ENCODE measurements around the gene GUCA2B. TPM values are rescaled to one million over a fixed set of nuclear protein-coding genes. Genes with fewer than 3 reads are reported as not detected.

The GUCA2B gene
- total and polyA plus RNA-seq, 5 experiments from 2014 or later, result not detected

DNA sequence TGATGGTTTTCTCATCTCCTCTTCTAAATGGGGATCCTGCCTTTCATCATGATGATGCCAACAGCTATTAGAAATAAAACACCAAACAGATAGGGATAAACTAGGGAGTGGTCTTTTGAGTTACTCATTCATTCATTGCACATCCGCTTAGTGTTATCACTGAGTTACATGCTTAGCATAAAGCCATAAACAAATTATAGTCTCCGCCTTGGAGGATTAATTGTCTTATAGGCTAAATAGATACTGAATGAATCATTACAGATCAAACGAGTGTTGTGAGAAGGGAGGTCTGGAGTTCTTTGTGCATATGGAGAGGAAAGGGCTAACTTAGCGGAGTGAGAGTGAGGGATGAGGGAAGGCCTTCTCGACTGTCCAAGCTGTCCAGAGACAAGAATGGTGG is 19.8 kb upstream of the GUCA2B start:
- no peak for ATAC-seq
- no peaks in the 10 kb centered on the region for H3K9me3 Mint-ChIP-seq

DNA sequence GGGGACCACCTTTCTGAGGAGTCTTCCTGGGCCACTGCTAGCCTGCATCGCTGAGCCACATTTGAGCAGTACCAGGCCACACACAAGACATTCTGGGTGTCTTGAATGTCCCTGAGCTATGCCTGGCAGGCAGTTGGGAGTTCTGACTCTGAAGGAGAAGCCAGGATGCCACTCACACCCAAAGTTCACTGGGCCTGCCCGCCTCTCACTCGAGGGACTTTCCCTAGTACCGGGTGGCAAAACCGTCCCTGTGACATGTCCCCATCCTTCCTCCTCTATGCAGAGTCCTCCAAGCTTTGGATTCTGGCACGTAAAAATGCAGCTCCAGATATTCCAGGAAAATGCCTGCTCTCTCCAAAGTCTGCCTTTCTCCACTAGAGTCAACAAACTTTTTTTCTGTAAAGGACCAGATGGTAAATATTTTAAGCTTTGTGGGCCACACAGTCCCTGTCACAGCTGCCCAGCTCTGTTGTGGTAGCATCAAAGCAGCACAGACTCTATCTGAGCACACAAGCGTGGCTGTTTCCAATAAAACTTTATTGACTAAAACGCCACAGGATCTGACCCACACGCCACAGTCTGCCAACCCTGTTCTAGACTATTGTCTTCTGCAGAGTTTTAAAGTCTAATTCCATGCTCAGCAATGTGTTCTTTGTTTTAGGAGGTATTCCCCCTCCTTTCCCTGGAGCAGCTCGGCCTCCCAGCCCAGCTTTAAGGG is 19.2 kb upstream of the GUCA2B start:
- no peak for ATAC-seq
- Mint-ChIP-seq H3K27ac (no peak overlapping the region), H3K27me3 (peaks cover 0 to 13% (median 6%) of the 10 kb centered on the region in 5 donors), H3K36me3 (no peaks in the 10 kb centered on the region), H3K9me3 (no peaks in the 10 kb centered on the region), H3K4me3 (no peak overlapping the region), H3K4me1 (no peaks in the 10 kb centered on the region)
- no peak for DNase-seq
- POLR2A ChIA-PET, result no interaction called here

More for the DNA sequence above, 19.8 kb upstream of the GUCA2B start:
- peaks cover 0 to 19% (median 9%) of the 10 kb centered on the region in 5 donors for H3K27me3 Mint-ChIP-seq
- H3K36me3 Mint-ChIP-seq, result no peaks in the 10 kb centered on the region
- DNase-seq, result no peak
- no peaks in the 10 kb centered on the region for H3K4me1 Mint-ChIP-seq
- H3K27ac Mint-ChIP-seq, result no peak overlapping the region
- POLR2A ChIA-PET, result no interaction called here
- no peak overlapping the region for H3K4me3 Mint-ChIP-seq

DNA sequence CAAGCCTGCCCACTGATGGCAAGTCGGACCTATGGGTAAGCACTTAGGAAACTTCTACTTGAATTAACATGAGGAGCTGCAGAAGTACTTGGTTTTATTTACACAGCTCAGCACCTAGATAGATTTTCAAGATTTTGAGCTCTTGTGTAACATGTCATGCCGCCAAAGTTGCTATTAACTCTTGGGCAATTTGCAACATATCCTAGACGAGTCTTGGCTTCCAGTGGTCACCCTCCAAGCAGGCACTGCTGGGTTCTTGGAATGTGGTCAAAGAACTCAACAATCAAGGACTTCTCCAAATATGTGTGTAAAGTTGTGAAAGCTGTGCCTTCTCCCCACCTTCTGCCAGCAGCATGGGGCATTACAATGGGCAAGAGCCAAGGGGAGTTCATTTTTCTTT is 17.8 kb upstream of the GUCA2B start:
- no peaks in the 10 kb centered on the region for H3K9me3 Mint-ChIP-seq
- no peak overlapping the region for H3K27ac Mint-ChIP-seq
- ATAC-seq (no peak), DNase-seq (no peak)
- no peaks in the 10 kb centered on the region for H3K36me3 Mint-ChIP-seq
- H3K27me3 Mint-ChIP-seq, result peaks cover 0 to 4% (median 0%) of the 10 kb centered on the region in 5 donors
- POLR2A ChIA-PET, result no interaction called here
- no peaks in the 10 kb centered on the region for H3K4me1 Mint-ChIP-seq
- H3K4me3 Mint-ChIP-seq, result no peak overlapping the region

DNA sequence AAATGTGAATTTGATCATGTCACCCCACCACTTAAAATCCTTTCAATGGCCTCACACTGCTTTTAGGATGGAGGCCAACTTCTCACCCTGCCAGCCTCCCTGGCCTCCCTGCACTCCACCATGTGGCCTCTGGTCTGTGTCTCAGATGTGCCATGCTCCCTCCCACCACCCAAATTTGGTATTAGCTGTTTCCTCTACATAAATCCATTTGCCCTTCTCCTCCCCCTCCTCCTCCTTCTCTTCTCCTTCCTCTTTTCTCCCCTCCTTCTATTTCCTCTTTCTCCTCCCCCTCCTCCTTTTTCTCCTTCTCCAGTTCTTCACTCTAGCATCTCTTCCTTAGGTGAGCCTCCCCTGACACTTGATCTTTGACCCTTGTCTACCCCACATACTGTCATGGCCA is 16.7 kb upstream of the GUCA2B start:
- POLR2A ChIA-PET, result interaction anchor here (0.5 kb wide), 1 partner anchor 243 kb away, joined by 4 read pairs; no protein-coding TSS in a partner anchor
- Mint-ChIP-seq H3K9me3 (no peaks in the 10 kb centered on the region), H3K27ac (no peak overlapping the region), H3K4me3 (no peak overlapping the region), H3K4me1 (no peaks in the 10 kb centered on the region), H3K27me3 (peaks cover 0 to 11% (median 3%) of the 10 kb centered on the region in 5 donors), H3K36me3 (no peaks in the 10 kb centered on the region)
- DNase-seq, result no peak
- ATAC-seq, result no peak

DNA sequence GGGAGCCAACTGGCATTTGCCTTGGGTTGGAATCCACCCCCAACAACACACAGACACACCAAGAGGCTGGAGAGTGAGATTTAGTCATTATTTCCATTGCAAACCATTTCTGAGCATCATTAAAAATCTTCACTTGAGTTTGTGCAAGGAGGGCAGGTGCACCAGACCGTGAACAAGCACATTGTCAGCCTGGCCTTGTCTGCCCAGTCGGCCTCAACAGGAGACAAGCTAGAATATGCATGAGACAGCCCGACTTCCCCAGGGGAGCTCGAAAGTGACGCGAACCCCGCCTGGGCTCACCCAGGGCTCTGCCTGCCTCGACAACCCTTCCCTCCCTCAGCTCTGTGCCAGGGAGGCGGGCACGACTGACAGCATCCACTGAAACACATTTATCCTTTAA is 15.4 kb upstream of the GUCA2B start:
- POLR2A ChIA-PET, result no interaction called here
- DNase-seq (no peak), ATAC-seq (no peak)
- Mint-ChIP-seq H3K4me3 (no peak overlapping the region), H3K4me1 (no peaks in the 10 kb centered on the region), H3K9me3 (no peaks in the 10 kb centered on the region), H3K36me3 (no peaks in the 10 kb centered on the region), H3K27ac (no peak overlapping the region), H3K27me3 (peaks cover 2 to 17% (median 8%) of the 10 kb centered on the region in 5 donors)

DNA sequence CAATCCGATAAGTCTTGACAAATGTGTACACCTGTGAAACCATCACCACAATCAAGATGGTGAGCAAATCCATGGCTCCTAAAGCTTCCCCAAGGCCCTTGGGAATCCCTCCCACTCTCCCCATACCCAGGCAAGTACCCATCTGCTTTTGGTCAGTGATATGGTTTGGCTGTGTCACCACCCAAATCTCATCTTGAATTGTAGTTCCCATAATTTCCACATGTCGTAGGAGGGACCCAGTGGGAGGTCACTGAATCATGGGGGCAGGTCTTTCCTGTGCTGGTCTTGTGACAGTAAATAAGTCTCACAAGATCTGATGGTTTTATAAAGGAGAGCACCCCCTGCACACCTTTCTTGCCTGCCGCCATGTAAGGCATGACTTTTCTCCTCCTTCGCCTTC is 14.6 kb upstream of the GUCA2B start:
- DNase-seq (no peak), ATAC-seq (no peak)
- H3K36me3 Mint-ChIP-seq, result no peaks in the 10 kb centered on the region
- POLR2A ChIA-PET, result no interaction called here
- no peaks in the 10 kb centered on the region for H3K9me3 Mint-ChIP-seq
- no peak overlapping the region for H3K27ac Mint-ChIP-seq
- H3K4me3 Mint-ChIP-seq, result no peak overlapping the region
- peaks cover 2 to 17% (median 8%) of the 10 kb centered on the region in 5 donors for H3K27me3 Mint-ChIP-seq
- H3K4me1 Mint-ChIP-seq, result peaks cover 2 to 6% (median 4%) of the 10 kb centered on the region in 4 donors

DNA sequence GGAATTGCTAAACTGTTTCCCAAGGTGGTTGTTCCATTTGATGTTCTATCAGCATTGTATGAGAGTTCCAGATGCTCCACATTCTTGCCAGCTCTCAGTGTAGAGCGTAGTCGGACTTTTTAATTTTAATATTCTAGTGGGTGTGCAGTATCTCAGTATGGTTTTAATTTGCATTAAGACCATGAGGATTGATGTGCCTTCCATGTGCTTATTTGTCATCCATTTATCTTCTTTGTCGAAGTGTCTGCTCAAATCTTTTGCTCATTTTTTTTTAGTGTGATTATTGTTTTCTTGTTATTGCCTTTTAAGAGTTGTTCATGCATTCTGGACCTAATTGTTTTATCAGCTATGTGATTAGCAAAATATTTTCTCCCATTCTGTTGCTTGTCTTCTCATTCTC is 13.8 kb upstream of the GUCA2B start:
- POLR2A ChIA-PET, result no interaction called here
- ATAC-seq (no peak), DNase-seq (no peak)
- Mint-ChIP-seq H3K9me3 (no peaks in the 10 kb centered on the region), H3K27ac (no peak overlapping the region), H3K36me3 (no peaks in the 10 kb centered on the region), H3K4me3 (no peak overlapping the region), H3K27me3 (peaks cover 2 to 17% (median 8%) of the 10 kb centered on the region in 5 donors), H3K4me1 (peaks cover 2 to 6% (median 5%) of the 10 kb centered on the region in 4 donors)

DNA sequence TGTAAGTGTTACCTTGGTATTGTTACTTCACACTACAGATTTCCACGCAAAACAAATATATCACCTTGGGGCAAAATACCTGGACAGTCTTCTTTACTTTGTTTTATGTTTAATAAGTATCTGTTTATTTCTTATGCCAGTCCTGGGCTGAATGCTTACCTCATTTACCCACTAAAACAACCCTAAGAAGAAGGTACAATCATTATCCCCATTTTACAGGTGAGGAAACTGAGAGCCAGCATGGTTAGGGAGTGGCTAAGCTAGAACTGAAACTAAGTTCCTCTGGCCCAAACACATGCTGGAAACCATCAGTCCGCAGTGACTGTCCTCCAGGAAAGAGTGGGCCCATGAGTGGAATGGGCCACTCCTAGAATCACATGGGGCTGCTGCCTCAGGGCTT is 13.0 kb upstream of the GUCA2B start:
- H3K27ac Mint-ChIP-seq, result no peak overlapping the region
- DNase-seq (no peak), ATAC-seq (no peak)
- no peaks in the 10 kb centered on the region for H3K9me3 Mint-ChIP-seq
- H3K4me3 Mint-ChIP-seq, result no peak overlapping the region
- no peaks in the 10 kb centered on the region for H3K36me3 Mint-ChIP-seq
- H3K4me1 Mint-ChIP-seq, result peaks cover 2 to 6% (median 5%) of the 10 kb centered on the region in 4 donors
- peaks cover 2 to 23% (median 8%) of the 10 kb centered on the region in 5 donors for H3K27me3 Mint-ChIP-seq
- POLR2A ChIA-PET, result no interaction called here

DNA sequence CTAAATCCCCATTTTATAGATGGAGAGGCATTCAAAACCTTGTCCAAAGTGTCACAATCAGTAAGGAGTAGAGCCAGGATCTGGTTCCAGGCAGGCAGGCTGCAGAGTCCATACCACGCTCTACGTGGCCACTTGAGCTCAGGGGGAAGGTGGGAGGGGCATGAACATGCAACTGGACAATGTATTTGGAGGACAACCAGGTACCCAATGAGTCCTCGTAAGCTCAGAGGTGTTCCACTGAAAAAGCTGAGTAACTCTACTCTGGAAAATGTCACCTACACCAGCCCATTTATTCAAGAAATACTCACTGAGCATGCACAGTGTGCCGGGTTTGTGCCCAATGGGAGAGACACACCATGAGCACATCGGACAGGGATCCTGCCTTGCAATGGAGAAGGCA is 11.2 kb upstream of the GUCA2B start:
- Mint-ChIP-seq H3K4me1 (peaks cover 2 to 6% (median 5%) of the 10 kb centered on the region in 4 donors), H3K9me3 (no peaks in the 10 kb centered on the region), H3K4me3 (no peak overlapping the region), H3K27ac (no peak overlapping the region), H3K27me3 (peaks cover 2 to 23% (median 8%) of the 10 kb centered on the region in 5 donors), H3K36me3 (no peaks in the 10 kb centered on the region)
- DNase-seq (no peak), ATAC-seq (no peak)
- POLR2A ChIA-PET, result no interaction called here

DNA sequence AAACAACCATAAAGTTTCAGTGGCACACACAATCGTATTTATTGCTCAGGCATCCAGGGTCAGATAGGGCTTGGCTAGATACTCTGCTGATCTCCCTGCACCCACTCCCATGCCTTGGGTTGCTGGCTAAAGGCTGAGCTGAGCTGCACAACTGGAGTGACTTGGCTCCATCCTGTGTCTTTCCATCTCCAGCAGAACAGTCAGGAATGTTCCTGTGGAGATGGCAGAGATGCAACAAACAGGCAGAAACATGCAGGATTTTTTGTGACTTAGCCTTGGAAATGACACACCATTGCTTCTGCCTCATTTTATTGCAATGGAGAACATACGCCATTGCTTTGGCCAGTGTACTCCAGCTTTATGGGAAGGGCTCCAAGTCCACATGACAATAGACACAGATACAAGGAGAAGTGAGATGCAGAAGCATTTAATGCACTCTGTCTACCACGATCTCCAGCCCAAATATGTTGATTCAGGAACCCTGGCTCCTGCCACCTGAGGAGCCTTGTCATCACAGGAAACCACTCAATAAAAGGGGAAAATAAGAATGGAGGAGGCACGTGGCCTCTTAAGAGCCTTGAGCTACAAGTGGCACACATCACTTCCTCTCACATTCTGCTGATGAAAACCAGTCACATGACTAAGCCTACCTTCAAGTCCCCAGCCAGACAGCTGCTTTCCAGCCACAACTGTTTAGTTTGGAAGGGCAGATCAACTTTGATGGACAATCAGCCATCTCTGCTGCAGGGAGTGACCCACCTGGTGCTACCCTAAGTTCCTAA is 10.1 kb upstream of the GUCA2B start:
- H3K27ac Mint-ChIP-seq, result no peak overlapping the region
- ATAC-seq (peak in 1 of 2 donors; percentile 40), DNase-seq (no peak)
- H3K4me1 Mint-ChIP-seq, result peaks cover 2 to 6% (median 5%) of the 10 kb centered on the region in 4 donors
- peaks cover 2 to 23% (median 8%) of the 10 kb centered on the region in 5 donors for H3K27me3 Mint-ChIP-seq
- H3K36me3 Mint-ChIP-seq, result no peaks in the 10 kb centered on the region
- H3K9me3 Mint-ChIP-seq, result no peaks in the 10 kb centered on the region
- no peak overlapping the region for H3K4me3 Mint-ChIP-seq
- POLR2A ChIA-PET, result no interaction called here

DNA sequence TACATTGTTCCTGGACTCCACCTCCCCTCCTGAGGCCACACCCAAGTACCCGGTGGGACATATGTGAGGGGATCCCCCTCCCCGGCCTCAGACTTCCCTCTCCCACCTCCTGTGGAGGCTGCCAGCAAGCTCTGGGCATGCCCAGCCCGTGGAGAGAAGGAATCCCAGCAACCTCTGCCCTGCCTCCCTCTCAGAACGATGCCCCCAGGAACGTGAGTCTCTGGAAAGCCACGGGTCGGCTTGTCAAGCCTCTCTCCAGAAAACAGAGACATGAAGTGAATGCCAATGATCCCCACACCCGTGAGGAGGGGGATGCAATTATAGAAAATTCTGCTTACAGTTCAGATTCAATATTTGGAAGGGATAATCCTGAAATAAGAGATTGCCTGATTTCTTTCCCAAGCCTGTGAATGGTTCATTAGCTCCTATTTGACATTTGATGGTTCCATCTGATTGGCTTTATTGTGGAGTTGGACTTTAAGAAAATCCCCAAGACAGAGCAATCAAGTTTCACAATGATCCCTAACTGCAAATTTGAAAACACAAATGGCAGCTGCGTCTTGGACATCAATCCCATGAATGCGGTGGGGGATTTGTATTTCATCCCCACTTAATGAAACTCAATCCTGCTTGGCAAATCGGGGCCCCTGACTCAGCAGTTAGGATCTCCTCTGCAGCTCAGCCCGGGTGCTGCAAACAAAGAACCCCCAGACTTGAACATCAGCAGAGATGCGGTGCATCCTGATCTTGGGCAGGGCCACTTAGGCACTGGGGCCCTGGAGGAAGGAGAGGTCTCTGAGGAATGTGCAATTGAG is 9.1 kb upstream of the GUCA2B start:
- peaks cover 2 to 23% (median 8%) of the 10 kb centered on the region in 5 donors for H3K27me3 Mint-ChIP-seq
- DNase-seq (no peak), ATAC-seq (no peak)
- POLR2A ChIA-PET, result no interaction called here
- no peaks in the 10 kb centered on the region for H3K36me3 Mint-ChIP-seq
- H3K9me3 Mint-ChIP-seq, result no peaks in the 10 kb centered on the region
- peaks cover 2 to 6% (median 5%) of the 10 kb centered on the region in 4 donors for H3K4me1 Mint-ChIP-seq
- no peak overlapping the region for H3K27ac Mint-ChIP-seq
- H3K4me3 Mint-ChIP-seq, result no peak overlapping the region

DNA sequence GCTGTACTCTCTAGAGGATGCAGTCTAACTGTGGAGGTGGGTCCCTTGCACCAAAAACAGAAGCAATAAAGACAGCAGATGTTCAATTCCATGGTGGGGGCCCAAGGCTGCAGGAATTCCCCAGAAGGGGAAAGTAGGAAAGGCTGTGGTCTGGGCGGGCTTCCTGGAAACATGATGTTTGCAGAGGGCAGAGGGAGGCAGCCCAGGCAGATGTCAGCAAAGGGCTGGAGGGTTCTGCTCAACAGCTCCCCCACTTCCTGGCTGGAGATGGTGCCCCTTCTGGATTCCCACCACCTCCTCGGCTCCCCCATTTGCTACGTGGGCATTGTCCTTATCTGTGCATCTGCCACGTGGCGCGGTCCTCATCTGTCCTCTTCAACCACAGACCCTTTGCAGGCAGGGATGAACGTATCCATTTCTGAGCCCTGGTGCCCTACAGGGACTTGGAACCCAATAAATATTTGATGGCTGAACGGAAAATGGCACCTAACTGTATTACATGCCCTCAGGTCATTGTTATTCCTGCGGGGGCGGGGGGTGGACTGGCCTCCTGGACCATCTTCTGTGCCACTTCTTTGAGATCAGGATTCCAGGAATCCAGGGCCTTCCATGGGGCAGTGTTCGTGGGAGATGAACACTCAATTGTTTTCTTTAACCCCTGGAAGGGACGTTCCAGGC is 8.4 kb upstream of the GUCA2B start:
- ATAC-seq, result no peak

More for the DNA sequence above, 8.4 kb upstream of the GUCA2B start:
- H3K36me3 Mint-ChIP-seq, result no peaks in the 10 kb centered on the region
- DNase-seq, result no peak
- H3K4me3 Mint-ChIP-seq, result no peak overlapping the region
- H3K9me3 Mint-ChIP-seq, result no peaks in the 10 kb centered on the region
- H3K4me1 Mint-ChIP-seq, result peaks cover 2 to 6% (median 5%) of the 10 kb centered on the region in 4 donors
- POLR2A ChIA-PET, result no interaction called here
- no peak overlapping the region for H3K27ac Mint-ChIP-seq
- peaks cover 2 to 23% (median 11%) of the 10 kb centered on the region in 5 donors for H3K27me3 Mint-ChIP-seq
